Liver (tissue), 9 donors: ENCODE results near the gene SUPT4H1. TPM values are rescaled to one million over a fixed set of nuclear protein-coding genes. Genes with fewer than 3 reads are reported as not detected.

ENCODE experiments used
- DNase-seq: peaks from one replicate; pipeline ENCODE4 v3.0.0-alpha.2; 2017; ENCODE audit warnings: low spot score
- H3K27ac ChIP-seq, 2 donors: one replicate each; pipeline ENCODE4 v1.7.0; 2013; ENCODE audit warnings: inconsistent platforms in 2 of 2, low read length in 2 of 2, control low read depth in 1 of 2, low read depth in 1 of 2, mild to moderate bottlenecking in 1 of 2
- H3K27me3 ChIP-seq, 4 donors: one replicate each; pipeline versions ENCODE4 v1.6.1 to v1.7.0; 2013; ENCODE audit warnings: low read length in 3 of 4, inconsistent platforms in 1 of 4, mild to moderate bottlenecking in 1 of 4, moderate library complexity in 1 of 4; ENCODE audit not compliant: control insufficient read depth in 4 of 4, insufficient read depth in 4 of 4
- H3K36me3 ChIP-seq, 4 donors: one replicate each; pipeline versions ENCODE4 v1.6.1 to v1.7.0; 2013; ENCODE audit warnings: low read length in 3 of 4, mild to moderate bottlenecking in 3 of 4, low read depth in 1 of 4, moderate library complexity in 1 of 4; ENCODE audit not compliant: control insufficient read depth in 4 of 4, insufficient read depth in 3 of 4
- H3K4me1 ChIP-seq, 4 donors: one replicate each; pipeline versions ENCODE4 v1.6.1 to v1.7.0; 2013; ENCODE audit warnings: low read length in 3 of 4, mild to moderate bottlenecking in 3 of 4, moderate library complexity in 1 of 4; ENCODE audit not compliant: control insufficient read depth in 4 of 4, insufficient read depth in 4 of 4
- H3K4me3 ChIP-seq, 3 donors: one replicate each; pipeline versions ENCODE4 v1.6.1 to v1.7.0; 2013; ENCODE audit warnings: low read length in 3 of 3, control low read depth in 1 of 3, low read depth in 1 of 3, mild to moderate bottlenecking in 1 of 3
- H3K9ac ChIP-seq, 2 donors: one replicate each; pipeline ENCODE4 v1.7.0; 2013; ENCODE audit warnings: low read length in 2 of 2, mild to moderate bottlenecking in 2 of 2, moderate library complexity in 2 of 2, control low read depth in 1 of 2, low read depth in 1 of 2
- H3K9me3 ChIP-seq, 4 donors: one replicate each; pipeline versions ENCODE4 v1.6.1 to v1.7.0; 2013; ENCODE audit warnings: low read length in 3 of 4; ENCODE audit not compliant: control insufficient read depth in 4 of 4
- EGR1 ChIP-seq, 2 donors: IDR thresholded peaks; 2 replicates each; pipeline ENCODE4 v1.6.1; 2016 to 2018; ENCODE audit warnings: antibody characterized with exemption in 2 of 2, low read depth in 2 of 2
- FOXA1 ChIP-seq: IDR thresholded peaks from 2 replicates; pipeline ENCODE4 v1.6.1; 2016; ENCODE audit warnings: antibody characterized with exemption
- FOXA2 ChIP-seq: IDR thresholded peaks from 2 replicates; pipeline ENCODE4 v1.6.1; 2016; ENCODE audit warnings: antibody characterized with exemption
- GABPA ChIP-seq, 2 donors: IDR thresholded peaks in 1 of 2; conservative IDR thresholded peaks in 1 of 2; 2 replicates each; pipeline ENCODE4 v1.6.1; 2016; ENCODE audit warnings: antibody characterized with exemption in 2 of 2, mild to moderate bottlenecking in 1 of 2, moderate library complexity in 1 of 2
- HNF4A ChIP-seq, 2 donors: conservative IDR thresholded peaks; 2 replicates each; pipeline ENCODE4 v1.6.1; 2016; ENCODE audit warnings: antibody characterized with exemption in 2 of 2, mild to moderate bottlenecking in 2 of 2
- HNF4G ChIP-seq: IDR thresholded peaks from 2 replicates; pipeline ENCODE4 v1.6.1; 2016; ENCODE audit warnings: antibody characterized with exemption
- JUND ChIP-seq, 2 donors: IDR thresholded peaks; 2 replicates each; pipeline ENCODE4 v1.6.1; 2016; ENCODE audit warnings: antibody characterized with exemption in 2 of 2
- MAX ChIP-seq: IDR thresholded peaks from 2 replicates; pipeline ENCODE4 v1.6.1; 2016; ENCODE audit warnings: antibody characterized with exemption
- NR2F2 ChIP-seq: IDR thresholded peaks from 2 replicates; pipeline ENCODE4 v1.6.1; 2016; ENCODE audit warnings: antibody characterized with exemption
- RAD21 ChIP-seq, 2 donors: IDR thresholded peaks; 2 replicates each; pipeline ENCODE4 v1.6.1; 2016; ENCODE audit warnings: antibody characterized with exemption in 2 of 2, mild to moderate bottlenecking in 2 of 2
- SP1 ChIP-seq: IDR thresholded peaks from 2 replicates; pipeline ENCODE4 v1.6.1; 2018; ENCODE audit warnings: antibody characterized with exemption, mild to moderate bottlenecking
- TAF1 ChIP-seq: conservative IDR thresholded peaks from 2 replicates; pipeline ENCODE4 v1.6.1; 2016; ENCODE audit warnings: antibody characterized with exemption, mild to moderate bottlenecking
- YY1 ChIP-seq: IDR thresholded peaks from 2 replicates; pipeline ENCODE4 v1.6.1; 2016; ENCODE audit warnings: antibody characterized with exemption, mild to moderate bottlenecking
- ZBTB33 ChIP-seq: IDR thresholded peaks from 2 replicates; pipeline ENCODE4 v1.6.1; 2016; ENCODE audit warnings: antibody characterized with exemption
- WGBS: extraction: QIAGEN DNeasy Blood & Tissue Kit; methylation state at CpG from one replicate; pipeline ENCODE4 v1.1.7; 2013; 5-methylcytosine and 5-hydroxymethylcytosine counted together
- polyA plus RNA-seq, 2 donors: library from polyadenylated mRNA; stranded (reverse) in 1 of 2; unstranded in 1 of 2; fragments of 200-250 nt in 1 of 2; fragments of >200 nt in 1 of 2; fragmentation: Nextera tagmentation in 1 of 2; extraction: Ambion mirVana in 1 of 2; gene quantifications; one replicate each; pipeline versions ENCODE4 v1.2.1 to v1.2.3, GENCODE V29; 2013 to 2015
- total RNA-seq, 2 donors: library from RNA; depleted of rRNA; stranded (reverse); fragments of >200 nt; gene quantifications; one replicate each; pipeline ENCODE4 v1.2.3, GENCODE V29; 2014
- TF ChIP-seq, protein P1 (sequence below): IDR thresholded peaks from 2 replicates; pipeline ENCODE4 v1.6.1; 2016; ENCODE audit warnings: antibody characterized with exemption, mild to moderate bottlenecking
- TF ChIP-seq, protein P2 (sequence below): IDR thresholded peaks from 2 replicates; pipeline ENCODE4 v1.6.1; 2016; ENCODE audit warnings: antibody characterized with exemption
- TF ChIP-seq, protein P3 (sequence below): fragments of 150-350 bp; IDR thresholded peaks from 2 replicates; pipeline ENCODE4 v1.5.1; 2017; ENCODE audit warnings: improper control_type of control experiment, low read depth, low read length; ENCODE audit not compliant: missing input control
- donor health status: healthy.
- donor health status: healthy.
- donor health status: healthy.
- donor health status: healthy.
- donor health status: healthy.

The SUPT4H1 gene
- total and polyA plus RNA-seq, 4 donors: 23.3 to 59.1 (median 40.4) TPM

GRCh38 chr17:58321571-58322525, 30.2 kb downstream of the SUPT4H1 start:
- no peak overlapping the region for H3K27ac ChIP-seq
- DNase-seq: no peak
- no peak overlapping the region for H3K9ac ChIP-seq
- H3K4me3 ChIP-seq: no peak overlapping the region
- no peaks in the 10 kb centered on the region for H3K27me3 ChIP-seq
- WGBS: 96% methylated on average over 18 of the region's 18 CpGs
- no peak for TF ChIP-seq TAF1
- TF ChIP-seq, protein P1, sequence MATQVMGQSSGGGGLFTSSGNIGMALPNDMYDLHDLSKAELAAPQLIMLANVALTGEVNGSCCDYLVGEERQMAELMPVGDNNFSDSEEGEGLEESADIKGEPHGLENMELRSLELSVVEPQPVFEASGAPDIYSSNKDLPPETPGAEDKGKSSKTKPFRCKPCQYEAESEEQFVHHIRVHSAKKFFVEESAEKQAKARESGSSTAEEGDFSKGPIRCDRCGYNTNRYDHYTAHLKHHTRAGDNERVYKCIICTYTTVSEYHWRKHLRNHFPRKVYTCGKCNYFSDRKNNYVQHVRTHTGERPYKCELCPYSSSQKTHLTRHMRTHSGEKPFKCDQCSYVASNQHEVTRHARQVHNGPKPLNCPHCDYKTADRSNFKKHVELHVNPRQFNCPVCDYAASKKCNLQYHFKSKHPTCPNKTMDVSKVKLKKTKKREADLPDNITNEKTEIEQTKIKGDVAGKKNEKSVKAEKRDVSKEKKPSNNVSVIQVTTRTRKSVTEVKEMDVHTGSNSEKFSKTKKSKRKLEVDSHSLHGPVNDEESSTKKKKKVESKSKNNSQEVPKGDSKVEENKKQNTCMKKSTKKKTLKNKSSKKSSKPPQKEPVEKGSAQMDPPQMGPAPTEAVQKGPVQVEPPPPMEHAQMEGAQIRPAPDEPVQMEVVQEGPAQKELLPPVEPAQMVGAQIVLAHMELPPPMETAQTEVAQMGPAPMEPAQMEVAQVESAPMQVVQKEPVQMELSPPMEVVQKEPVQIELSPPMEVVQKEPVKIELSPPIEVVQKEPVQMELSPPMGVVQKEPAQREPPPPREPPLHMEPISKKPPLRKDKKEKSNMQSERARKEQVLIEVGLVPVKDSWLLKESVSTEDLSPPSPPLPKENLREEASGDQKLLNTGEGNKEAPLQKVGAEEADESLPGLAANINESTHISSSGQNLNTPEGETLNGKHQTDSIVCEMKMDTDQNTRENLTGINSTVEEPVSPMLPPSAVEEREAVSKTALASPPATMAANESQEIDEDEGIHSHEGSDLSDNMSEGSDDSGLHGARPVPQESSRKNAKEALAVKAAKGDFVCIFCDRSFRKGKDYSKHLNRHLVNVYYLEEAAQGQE: no peak
- TF ChIP-seq YY1: no peak
- no peak for TF ChIP-seq ZBTB33
- no peak for TF ChIP-seq HNF4G
- TF ChIP-seq MAX: no peak
- no peak for TF ChIP-seq SP1
- no peak for TF ChIP-seq GABPA (IDR thresholded peaks at IDR 0.05 in 1 of 2, conservative IDR thresholded peaks at IDR 0.05 in 1 of 2)
- TF ChIP-seq JUND (IDR thresholded peaks at IDR 0.05): no peak
- TF ChIP-seq, protein P2, sequence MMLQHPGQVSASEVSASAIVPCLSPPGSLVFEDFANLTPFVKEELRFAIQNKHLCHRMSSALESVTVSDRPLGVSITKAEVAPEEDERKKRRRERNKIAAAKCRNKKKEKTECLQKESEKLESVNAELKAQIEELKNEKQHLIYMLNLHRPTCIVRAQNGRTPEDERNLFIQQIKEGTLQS: no peak
- H3K36me3 ChIP-seq: peaks cover 0 to 2% (median 0%) of the 10 kb centered on the region in 4 donors
- H3K9me3 ChIP-seq: no peaks in the 10 kb centered on the region
- H3K4me1 ChIP-seq: peaks cover 2 to 16% (median 13%) of the 10 kb centered on the region in 4 donors

- Histone ChIP-seq H3K4me3 (no peak overlapping the region), H3K9me3 (no peaks in the 10 kb centered on the region), H3K27me3 (no peaks in the 10 kb centered on the region), H3K9ac (no peak overlapping the region), H3K4me1 (peaks cover 2 to 16% (median 13%) of the 10 kb centered on the region in 4 donors), H3K36me3 (peaks cover 0 to 2% (median 0%) of the 10 kb centered on the region in 4 donors), H3K27ac (no peak overlapping the region)
- DNase-seq: no peak
- TF ChIP-seq RAD21 (IDR thresholded peaks at IDR 0.05): no peak
- no peak for TF ChIP-seq FOXA1
- no peak for TF ChIP-seq ZBTB33
- TF ChIP-seq EGR1 (IDR thresholded peaks at IDR 0.05; ENCODE audit: low read depth in 2 of 2): no peak
- TF ChIP-seq, protein P2: no peak
- no peak for TF ChIP-seq HNF4G
- no peak for TF ChIP-seq JUND (IDR thresholded peaks at IDR 0.05)
- TF ChIP-seq, protein P3, sequence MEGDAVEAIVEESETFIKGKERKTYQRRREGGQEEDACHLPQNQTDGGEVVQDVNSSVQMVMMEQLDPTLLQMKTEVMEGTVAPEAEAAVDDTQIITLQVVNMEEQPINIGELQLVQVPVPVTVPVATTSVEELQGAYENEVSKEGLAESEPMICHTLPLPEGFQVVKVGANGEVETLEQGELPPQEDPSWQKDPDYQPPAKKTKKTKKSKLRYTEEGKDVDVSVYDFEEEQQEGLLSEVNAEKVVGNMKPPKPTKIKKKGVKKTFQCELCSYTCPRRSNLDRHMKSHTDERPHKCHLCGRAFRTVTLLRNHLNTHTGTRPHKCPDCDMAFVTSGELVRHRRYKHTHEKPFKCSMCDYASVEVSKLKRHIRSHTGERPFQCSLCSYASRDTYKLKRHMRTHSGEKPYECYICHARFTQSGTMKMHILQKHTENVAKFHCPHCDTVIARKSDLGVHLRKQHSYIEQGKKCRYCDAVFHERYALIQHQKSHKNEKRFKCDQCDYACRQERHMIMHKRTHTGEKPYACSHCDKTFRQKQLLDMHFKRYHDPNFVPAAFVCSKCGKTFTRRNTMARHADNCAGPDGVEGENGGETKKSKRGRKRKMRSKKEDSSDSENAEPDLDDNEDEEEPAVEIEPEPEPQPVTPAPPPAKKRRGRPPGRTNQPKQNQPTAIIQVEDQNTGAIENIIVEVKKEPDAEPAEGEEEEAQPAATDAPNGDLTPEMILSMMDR: no peak
- TF ChIP-seq FOXA2: no peak
- no peak for TF ChIP-seq YY1
- TF ChIP-seq NR2F2: no peak
- no peak for TF ChIP-seq HNF4A (conservative IDR thresholded peaks at IDR 0.05)
- no peak for TF ChIP-seq MAX
- no peak for TF ChIP-seq SP1
- 97% methylated on average over 9 of the region's 9 CpGs for WGBS
Observed at GRCh38 chr17:58320570-58321323, 31.3 kb downstream of the SUPT4H1 start.
